Activated naive CD8-positive, alpha-beta T cell treated with anti-CD3 and anti-CD28 coated beads, Interleukin-2, amount 50 U/mL, for 24 hours (primary cell): ENCODE results near the gene CALN1.

Experiments used
- ATAC-seq: fragments of 150-1000 bp; cut with Tn5 transposase; one replicate; pipeline ENCODE4 v1.10.0; 2021
- DNase-seq: peaks from one replicate; pipeline ENCODE4 v3.0.0; 2021
- H3K27ac Mint-ChIP-seq: one replicate; pipeline ENCODE4 v1.8.0; 2021; ENCODE audit warnings: mild to moderate bottlenecking, mixed read lengths
- H3K27me3 Mint-ChIP-seq: one replicate; pipeline ENCODE4 v1.8.0; 2021; ENCODE audit warnings: mixed read lengths
- H3K36me3 Mint-ChIP-seq: one replicate; pipeline ENCODE4 v1.8.0; 2021; ENCODE audit warnings: low read depth, mixed read lengths
- H3K4me1 Mint-ChIP-seq: one replicate; pipeline ENCODE4 v1.8.0; 2021; ENCODE audit warnings: mixed read lengths
- H3K4me3 Mint-ChIP-seq: one replicate; pipeline ENCODE4 v1.8.0; 2021; ENCODE audit warnings: mild to moderate bottlenecking, moderate library complexity, mixed read lengths
- H3K9me3 Mint-ChIP-seq: one replicate; pipeline ENCODE4 v1.8.0; 2021; ENCODE audit warnings: mixed read lengths

CALN1 gene

DNA sequence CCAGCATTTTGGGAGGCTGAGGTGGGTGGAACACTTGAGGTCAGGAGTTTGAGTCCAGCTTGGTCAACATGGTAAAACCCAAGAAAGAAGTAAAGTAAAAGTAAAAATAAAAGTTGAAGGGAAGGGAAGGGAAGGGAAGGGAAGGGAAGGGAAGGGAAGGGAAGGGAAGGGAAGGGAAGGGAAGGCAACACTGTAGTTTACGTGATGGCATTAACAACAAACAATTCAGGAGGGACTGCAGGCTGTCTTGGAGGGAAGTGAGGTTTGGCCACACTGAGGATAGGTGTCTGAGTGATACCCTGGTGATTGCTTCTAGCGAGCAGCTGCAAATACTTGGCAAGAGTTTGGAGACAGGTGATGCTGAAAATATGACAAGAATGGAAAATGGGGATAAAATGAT is 298.0 kb downstream of the CALN1 start:
- ATAC-seq (no peak), DNase-seq (no peak)
- H3K4me3 Mint-ChIP-seq: no peak overlapping the region
- H3K36me3 Mint-ChIP-seq: no peaks in the 10 kb centered on the region
- no peaks in the 10 kb centered on the region for H3K9me3 Mint-ChIP-seq
- no peak overlapping the region for H3K27ac Mint-ChIP-seq
- no peaks in the 10 kb centered on the region for H3K4me1 Mint-ChIP-seq
- H3K27me3 Mint-ChIP-seq: no peaks in the 10 kb centered on the region

DNA sequence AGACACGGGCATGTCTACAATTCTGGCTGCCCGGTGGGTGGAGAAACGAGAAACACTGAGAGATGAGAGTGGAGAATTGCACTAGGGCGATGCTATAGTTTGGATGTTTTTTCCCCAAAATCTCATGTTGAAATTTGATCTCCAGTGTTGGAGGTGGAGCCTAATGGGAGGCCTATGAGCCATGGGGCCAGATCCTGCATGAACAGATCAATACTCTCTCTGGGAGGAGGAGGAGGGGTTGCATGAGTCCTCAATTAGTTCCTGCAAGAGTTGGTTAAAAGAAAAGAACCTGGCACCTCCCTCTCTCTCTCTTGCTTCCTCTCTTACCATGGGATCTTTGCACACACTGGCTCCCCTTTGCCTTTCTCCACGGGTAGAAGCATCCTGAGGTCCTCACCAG is 299.1 kb downstream of the CALN1 start:
- H3K4me3 Mint-ChIP-seq: no peak overlapping the region
- H3K27me3 Mint-ChIP-seq: no peaks in the 10 kb centered on the region

GRCh38 chr7:72112530-72112929 is 299.6 kb downstream of the CALN1 start:
- DNase-seq: no peak
- no peak overlapping the region for H3K4me3 Mint-ChIP-seq
- ATAC-seq: no peak
- no peaks in the 10 kb centered on the region for H3K36me3 Mint-ChIP-seq
- no peaks in the 10 kb centered on the region for H3K27me3 Mint-ChIP-seq
- H3K4me1 Mint-ChIP-seq: no peaks in the 10 kb centered on the region
- H3K27ac Mint-ChIP-seq: no peak overlapping the region
- H3K9me3 Mint-ChIP-seq: peaks cover 10% of the 10 kb centered on the region

More for the DNA sequence above, 299.1 kb downstream of the CALN1 start:
- no peaks in the 10 kb centered on the region for H3K4me1 Mint-ChIP-seq
- ATAC-seq (no peak), DNase-seq (no peak)
- H3K27ac Mint-ChIP-seq: no peak overlapping the region
- peaks cover 6% of the 10 kb centered on the region for H3K9me3 Mint-ChIP-seq
- H3K36me3 Mint-ChIP-seq: no peaks in the 10 kb centered on the region

DNA sequence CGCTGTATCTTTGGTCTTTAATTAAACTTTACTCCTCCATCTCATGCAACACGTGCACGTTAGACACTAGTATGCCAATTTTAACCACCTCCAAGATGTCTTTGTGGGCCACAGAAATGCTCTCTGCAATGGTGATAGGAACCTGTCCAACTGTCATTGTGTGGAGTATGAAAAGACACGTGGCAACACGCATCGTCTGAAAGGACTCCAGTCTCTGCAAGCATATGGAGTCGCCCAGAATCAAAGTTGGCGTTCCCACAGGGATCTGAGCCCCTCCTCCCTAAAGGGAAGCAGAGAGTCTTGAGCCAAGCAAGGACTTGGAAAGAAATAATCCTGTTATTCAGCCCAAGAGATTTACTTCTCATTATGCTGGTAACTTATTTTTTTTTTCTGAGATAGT is 301.1 kb downstream of the CALN1 start:
- Mint-ChIP-seq H3K27me3 (no peaks in the 10 kb centered on the region), H3K9me3 (peaks cover 12% of the 10 kb centered on the region), H3K4me3 (no peak overlapping the region), H3K36me3 (no peaks in the 10 kb centered on the region), H3K4me1 (no peaks in the 10 kb centered on the region), H3K27ac (no peak overlapping the region)
- ATAC-seq (no peak), DNase-seq (no peak)

DNA sequence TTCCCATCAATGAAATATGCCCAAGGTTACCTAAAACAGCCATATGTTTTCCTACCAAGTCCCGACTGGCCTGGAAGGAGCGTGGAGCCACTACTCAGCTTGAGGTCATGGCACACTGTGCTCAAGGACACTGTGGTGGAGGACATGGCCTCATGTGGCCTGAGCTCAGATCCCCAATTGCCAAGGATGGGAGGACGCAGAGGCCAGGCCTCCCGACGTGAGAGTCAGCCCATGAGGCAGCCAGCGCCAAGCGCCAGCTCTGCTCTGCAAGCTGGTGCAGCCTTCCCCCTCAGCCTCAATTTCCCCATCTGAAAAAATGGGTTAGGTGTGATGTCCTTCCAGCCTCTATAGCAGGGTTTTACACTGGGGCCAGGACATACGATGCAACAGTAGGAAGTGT is 302.6 kb downstream of the CALN1 start:
- ATAC-seq (no peak), DNase-seq (no peak)
- no peaks in the 10 kb centered on the region for H3K27me3 Mint-ChIP-seq
- H3K4me3 Mint-ChIP-seq: no peak overlapping the region
- H3K36me3 Mint-ChIP-seq: no peaks in the 10 kb centered on the region
- no peaks in the 10 kb centered on the region for H3K4me1 Mint-ChIP-seq
- H3K27ac Mint-ChIP-seq: no peak overlapping the region
- peaks cover 12% of the 10 kb centered on the region for H3K9me3 Mint-ChIP-seq

GRCh38 chr7:72106405-72106804 is 305.7 kb downstream of the CALN1 start:
- H3K36me3 Mint-ChIP-seq: no peaks in the 10 kb centered on the region
- DNase-seq (no peak), ATAC-seq (no peak)
- H3K9me3 Mint-ChIP-seq: peaks cover 15% of the 10 kb centered on the region
- no peak overlapping the region for H3K4me3 Mint-ChIP-seq
- H3K4me1 Mint-ChIP-seq: no peaks in the 10 kb centered on the region
- H3K27ac Mint-ChIP-seq: no peak overlapping the region
- no peaks in the 10 kb centered on the region for H3K27me3 Mint-ChIP-seq

- Mint-ChIP-seq H3K36me3 (no peaks in the 10 kb centered on the region), H3K4me1 (no peaks in the 10 kb centered on the region), H3K9me3 (peaks cover 3% of the 10 kb centered on the region), H3K4me3 (no peak overlapping the region), H3K27me3 (no peaks in the 10 kb centered on the region), H3K27ac (no peak overlapping the region)
- no peak for DNase-seq
- ATAC-seq: no peak
Observed at GRCh38 chr7:72101444-72101843, 310.7 kb downstream of the CALN1 start.

GRCh38 chr7:72099784-72100183 is 312.4 kb downstream of the CALN1 start:
- Mint-ChIP-seq H3K27me3 (no peaks in the 10 kb centered on the region), H3K4me3 (no peak overlapping the region), H3K9me3 (peaks cover 3% of the 10 kb centered on the region), H3K4me1 (no peaks in the 10 kb centered on the region), H3K36me3 (no peaks in the 10 kb centered on the region), H3K27ac (no peak overlapping the region)
- ATAC-seq (no peak), DNase-seq (no peak)

GRCh38 chr7:72098807-72099580 is 313.1 kb downstream of the CALN1 start:
- H3K4me3 Mint-ChIP-seq: no peak overlapping the region
- ATAC-seq (no peak), DNase-seq (no peak)
- no peaks in the 10 kb centered on the region for H3K4me1 Mint-ChIP-seq
- H3K27ac Mint-ChIP-seq: no peak overlapping the region
- H3K9me3 Mint-ChIP-seq: peaks cover 3% of the 10 kb centered on the region
- no peaks in the 10 kb centered on the region for H3K27me3 Mint-ChIP-seq
- H3K36me3 Mint-ChIP-seq: no peaks in the 10 kb centered on the region

GRCh38 chr7:72097226-72097625 is 314.9 kb downstream of the CALN1 start:
- no peak for ATAC-seq
- Mint-ChIP-seq H3K27me3 (no peaks in the 10 kb centered on the region), H3K27ac (no peak overlapping the region), H3K4me3 (no peak overlapping the region), H3K9me3 (no peaks in the 10 kb centered on the region), H3K36me3 (no peaks in the 10 kb centered on the region), H3K4me1 (no peaks in the 10 kb centered on the region)
- DNase-seq: no peak

DNA sequence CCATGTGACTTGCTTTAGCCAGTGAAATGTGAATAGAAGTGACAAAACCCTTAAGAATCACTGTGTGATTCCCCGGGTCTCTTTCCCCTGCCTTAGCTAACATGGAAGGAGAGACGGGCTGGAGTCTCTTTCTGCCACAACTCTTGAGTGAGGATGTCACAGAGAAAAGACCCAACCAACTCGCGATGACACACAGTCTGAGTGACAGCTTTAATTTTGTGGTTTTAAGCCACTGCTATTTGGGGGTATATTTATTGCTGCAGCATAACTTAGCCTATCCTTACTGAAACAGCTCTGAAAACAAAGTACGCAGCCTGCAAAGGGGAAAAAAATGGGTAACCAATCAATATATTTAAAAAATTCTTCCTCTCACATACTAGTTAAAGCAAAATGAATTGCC is 319.4 kb downstream of the CALN1 start:
- ATAC-seq: no peak
- Mint-ChIP-seq H3K9me3 (peaks cover 4% of the 10 kb centered on the region), H3K27ac (no peak overlapping the region), H3K36me3 (no peaks in the 10 kb centered on the region), H3K4me3 (no peak overlapping the region), H3K27me3 (no peaks in the 10 kb centered on the region), H3K4me1 (no peaks in the 10 kb centered on the region)
- no peak for DNase-seq

GRCh38 chr7:72087926-72088325 is 324.2 kb downstream of the CALN1 start:
- Mint-ChIP-seq H3K27ac (no peak overlapping the region), H3K4me3 (no peak overlapping the region), H3K9me3 (peaks cover 4% of the 10 kb centered on the region), H3K27me3 (no peaks in the 10 kb centered on the region), H3K36me3 (no peaks in the 10 kb centered on the region), H3K4me1 (no peaks in the 10 kb centered on the region)
- ATAC-seq (no peak), DNase-seq (no peak)

- no peak overlapping the region for H3K27ac Mint-ChIP-seq
- DNase-seq: no peak
- no peaks in the 10 kb centered on the region for H3K9me3 Mint-ChIP-seq
- H3K4me3 Mint-ChIP-seq: no peak overlapping the region
- H3K4me1 Mint-ChIP-seq: no peaks in the 10 kb centered on the region
- ATAC-seq: no peak
- no peaks in the 10 kb centered on the region for H3K27me3 Mint-ChIP-seq
- H3K36me3 Mint-ChIP-seq: no peaks in the 10 kb centered on the region
Observed at GRCh38 chr7:72080865-72081510, 331.1 kb downstream of the CALN1 start.

DNA sequence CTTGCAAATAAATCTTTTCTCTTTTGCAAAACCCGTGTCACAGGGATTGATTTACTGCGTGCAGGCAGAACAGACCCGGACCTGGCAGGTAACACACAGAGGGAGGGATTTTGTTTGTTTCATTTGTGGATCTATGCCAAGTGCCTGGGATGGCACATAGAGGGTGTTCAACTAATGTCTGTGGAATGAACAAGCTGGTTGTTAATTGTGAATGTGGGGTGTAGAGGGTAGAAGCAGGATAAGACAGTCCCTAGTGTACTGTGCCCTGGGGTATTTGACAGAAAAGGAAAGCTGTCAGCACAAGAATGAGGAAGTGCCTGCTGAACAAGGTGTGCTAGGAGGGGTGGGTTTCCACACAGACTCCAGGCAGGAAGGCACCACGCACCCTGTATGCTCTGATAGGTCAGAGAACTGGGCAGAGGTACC is 331.8 kb downstream of the CALN1 start:
- Mint-ChIP-seq H3K27ac (no peak overlapping the region), H3K4me1 (no peaks in the 10 kb centered on the region), H3K4me3 (no peak overlapping the region), H3K36me3 (no peaks in the 10 kb centered on the region), H3K27me3 (no peaks in the 10 kb centered on the region), H3K9me3 (no peaks in the 10 kb centered on the region)
- ATAC-seq (no peak), DNase-seq (no peak)

GRCh38 chr7:72078856-72079255 is 333.3 kb downstream of the CALN1 start:
- ATAC-seq: no peak
- H3K4me3 Mint-ChIP-seq: no peak overlapping the region

More at GRCh38 chr7:72078856-72079255, 333.3 kb downstream of the CALN1 start:
- Mint-ChIP-seq H3K9me3 (no peaks in the 10 kb centered on the region), H3K27me3 (no peaks in the 10 kb centered on the region), H3K36me3 (no peaks in the 10 kb centered on the region), H3K27ac (no peak overlapping the region), H3K4me1 (no peaks in the 10 kb centered on the region)
- DNase-seq: no peak
